PC-3 (cell line): ENCODE data around the gene LRRC40. TPM values are rescaled to one million over a fixed set of nuclear protein-coding genes. Genes with fewer than 3 reads are reported as not detected.

Source experiments
- ATAC-seq: fragments of 200-7000 bp; cut with Tn5 transposase; 2 replicates; pipeline ENCODE4 v1.9.1; 2020; ENCODE audit warnings: mild to moderate bottlenecking, moderate library complexity
- BruUV-seq: library from RNA; stranded (reverse); fragments of 400-500 nt; replicated peaks from 2 replicates; lab custom pipeline; 2021; lab: Mats Ljungman, UMichigan
- CTCF ChIA-PET: fragments of 300-600 bp; sonication (Branson Sonifier 250); formaldehyde crosslinking; loops from one replicate; lab custom pipeline; 2022; ENCODE audit warnings: antibody characterized with exemption; lab: Charles Lee
- POLR2A ChIA-PET: fragments of 300-600 bp; sonication (Branson Sonifier 250); formaldehyde crosslinking; loops from one replicate; lab custom pipeline; 2022; ENCODE audit warnings: antibody characterized with exemption; ENCODE audit not compliant: unreplicated experiment; lab: Charles Lee
- DNase-seq: peaks from one replicate; pipeline ENCODE4 v3.0.0-alpha.2; 2015
- H2AFZ ChIP-seq: fragments of 300-600 bp; sonication (generic); 2 replicates; pipeline ENCODE4 v1.6.0; 2016; ENCODE audit warnings: antibody characterized with exemption, low read length
- H3F3A ChIP-seq: fragments of 300-600 bp; sonication (generic); one replicate; pipeline ENCODE4 v1.6.0; 2017; ENCODE audit warnings: antibody characterized with exemption, low read length, control low read depth, mild to moderate bottlenecking; ENCODE audit not compliant: unreplicated experiment
- H3K27ac ChIP-seq: fragments of 300-600 bp; sonication (generic); 2 replicates; pipeline ENCODE4 v1.5.1; 2016; ENCODE audit warnings: mild to moderate bottlenecking, low read length
- H3K27me3 ChIP-seq: fragments of 300-600 bp; sonication (generic); 2 replicates; pipeline ENCODE4 v1.6.1; 2016; ENCODE audit warnings: low read length, mixed read lengths
- H3K36me3 ChIP-seq: fragments of 300-600 bp; sonication (generic); 2 replicates; pipeline ENCODE4 v1.6.1; 2016; ENCODE audit warnings: low read depth, mixed run types, low read length, mixed read lengths
- H3K4me1 ChIP-seq: fragments of 300-600 bp; sonication (generic); 2 replicates; pipeline ENCODE4 v1.5.1; 2016; ENCODE audit warnings: low read length; ENCODE audit not compliant: insufficient read depth
- H3K4me2 ChIP-seq: fragments of 300-600 bp; sonication (generic); 2 replicates; pipeline ENCODE4 v1.6.0; 2016; ENCODE audit warnings: low read length
- H3K4me3 ChIP-seq: fragments of 300-600 bp; sonication (generic); 2 replicates; pipeline ENCODE4 v1.5.1; 2016; ENCODE audit warnings: mild to moderate bottlenecking, low read length, mixed read lengths
- H3K79me2 ChIP-seq: fragments of 300-600 bp; sonication (generic); 2 replicates; pipeline ENCODE4 v1.6.1; 2017; ENCODE audit warnings: low read length, mixed read lengths
- H3K9ac ChIP-seq: fragments of 300-600 bp; sonication (generic); 2 replicates; pipeline ENCODE4 v1.6.0; 2016; ENCODE audit warnings: mild to moderate bottlenecking, low read length
- H3K9me2 ChIP-seq: fragments of 300-600 bp; sonication (generic); replicated peaks from 2 replicates; pipeline ENCODE4 v1.6.1; 2016; ENCODE audit warnings: mixed run types, low read length, mixed read lengths
- H3K9me3 ChIP-seq: fragments of 300-600 bp; sonication (generic); 2 replicates; pipeline ENCODE4 v1.6.1; 2016; ENCODE audit warnings: low read length, mixed read lengths
- H4K20me1 ChIP-seq: fragments of 300-600 bp; sonication (generic); 2 replicates; pipeline ENCODE4 v1.6.1; 2016; ENCODE audit warnings: low read length, mixed read lengths
- EZH2 ChIP-seq: fragments of 300-600 bp; sonication (generic); IDR thresholded peaks from one replicate; pipeline ENCODE4 v1.6.1; 2017; ENCODE audit warnings: antibody characterized with exemption, mild to moderate bottlenecking, low read length; ENCODE audit not compliant: unreplicated experiment
- EZH2phosphoT487 ChIP-seq: fragments of 300-600 bp; sonication (generic); IDR thresholded peaks from 2 replicates; pipeline ENCODE4 v1.6.1; 2018; ENCODE audit warnings: mild to moderate bottlenecking, antibody characterized with exemption, low read length, borderline replicate concordance
- intact Hi-C: fragments of 100-400 bp; cut with micrococcal nuclease; formaldehyde crosslinking; loops from 2 replicates; pipeline ENCODE4 v1.9.0; 2023
- total RNA-seq: library from RNA; depleted of rRNA; stranded (reverse); fragments of >200 nt; gene quantifications from 2 replicates; pipeline ENCODE4 v1.2.3, GENCODE V29; 2014
- TF ChIP-seq, protein P1 (sequence below): fragments of 300-600 bp; sonication (generic); conservative IDR thresholded peaks from 2 replicates; pipeline ENCODE4 v1.5.1; 2017; ENCODE audit warnings: antibody characterized with exemption, low read depth, mild to moderate bottlenecking, low read length

Gene LRRC40
- total RNA-seq, 1 experiment from 2014 or later: 18.4 TPM

DNA sequence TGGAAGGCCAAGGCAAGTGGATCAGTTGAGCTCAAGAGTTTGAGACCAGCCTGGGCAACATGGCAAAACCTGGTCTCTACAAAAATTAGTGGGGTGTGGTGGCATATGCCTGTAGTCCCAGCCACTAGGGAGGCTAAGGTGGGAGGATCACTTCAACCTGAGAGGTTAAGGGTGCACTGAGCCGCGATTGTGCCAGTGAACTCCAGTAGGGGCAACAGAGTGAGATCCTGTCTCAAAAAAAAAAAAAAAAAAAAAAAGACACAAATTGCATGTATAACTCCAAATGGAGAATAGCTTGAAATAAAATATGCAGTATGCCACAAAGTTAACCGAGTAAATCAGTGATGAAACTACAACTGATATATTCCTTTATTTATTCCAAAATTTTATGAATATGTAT is 51.6 kb downstream of the LRRC40 start:
- TF ChIP-seq, protein P1, sequence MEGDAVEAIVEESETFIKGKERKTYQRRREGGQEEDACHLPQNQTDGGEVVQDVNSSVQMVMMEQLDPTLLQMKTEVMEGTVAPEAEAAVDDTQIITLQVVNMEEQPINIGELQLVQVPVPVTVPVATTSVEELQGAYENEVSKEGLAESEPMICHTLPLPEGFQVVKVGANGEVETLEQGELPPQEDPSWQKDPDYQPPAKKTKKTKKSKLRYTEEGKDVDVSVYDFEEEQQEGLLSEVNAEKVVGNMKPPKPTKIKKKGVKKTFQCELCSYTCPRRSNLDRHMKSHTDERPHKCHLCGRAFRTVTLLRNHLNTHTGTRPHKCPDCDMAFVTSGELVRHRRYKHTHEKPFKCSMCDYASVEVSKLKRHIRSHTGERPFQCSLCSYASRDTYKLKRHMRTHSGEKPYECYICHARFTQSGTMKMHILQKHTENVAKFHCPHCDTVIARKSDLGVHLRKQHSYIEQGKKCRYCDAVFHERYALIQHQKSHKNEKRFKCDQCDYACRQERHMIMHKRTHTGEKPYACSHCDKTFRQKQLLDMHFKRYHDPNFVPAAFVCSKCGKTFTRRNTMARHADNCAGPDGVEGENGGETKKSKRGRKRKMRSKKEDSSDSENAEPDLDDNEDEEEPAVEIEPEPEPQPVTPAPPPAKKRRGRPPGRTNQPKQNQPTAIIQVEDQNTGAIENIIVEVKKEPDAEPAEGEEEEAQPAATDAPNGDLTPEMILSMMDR: no peak
- TF ChIP-seq EZH2phosphoT487: no peak
- no peak for TF ChIP-seq EZH2
- Histone ChIP-seq H3K4me2 (no peak overlapping the region), H3K9ac (no peak overlapping the region), H3K36me3 (no peaks in the 10 kb centered on the region), H3K27me3 (no peaks in the 10 kb centered on the region), H3K9me3 (no peaks in the 10 kb centered on the region), H3K27ac (no peak overlapping the region), H3K4me1 (peaks cover 4% of the 10 kb centered on the region; the same call in 1 of the 2 replicates), H3K79me2 (no peaks in the 10 kb centered on the region), H3F3A (no peaks in the 10 kb centered on the region), H4K20me1 (no peaks in the 10 kb centered on the region), H3K4me3 (no peak overlapping the region), H2AFZ (no peak overlapping the region), H3K9me2 (no peaks in the 10 kb centered on the region)
- POLR2A ChIA-PET: no interaction called here
- CTCF ChIA-PET: no interaction called here
- intact Hi-C loops: no loop called here
- DNase-seq: no peak
- BruUV-seq: no TSS peak
- no peak for ATAC-seq

DNA sequence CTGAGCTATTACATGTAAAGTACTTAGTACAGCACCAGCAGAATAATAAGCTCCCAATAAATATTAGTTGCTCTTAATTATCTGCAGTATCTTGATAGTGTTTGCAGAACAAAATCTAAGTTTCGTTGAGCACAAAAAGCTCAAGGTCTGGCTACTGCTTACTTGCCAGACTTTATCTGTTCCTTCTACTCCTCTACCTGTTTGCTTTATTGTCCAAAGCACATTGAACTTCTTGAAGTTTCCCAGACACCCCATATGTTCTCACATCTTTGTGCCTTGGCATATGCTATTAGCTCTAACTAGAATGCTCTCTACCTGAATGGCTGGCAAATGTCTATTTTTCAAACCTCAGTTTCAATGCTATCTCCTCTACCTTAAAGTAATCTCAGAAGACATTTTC is 54.9 kb downstream of the LRRC40 start:
- H3K27ac ChIP-seq: no peak overlapping the region
- ATAC-seq: no peak
- no peak overlapping the region for H2AFZ ChIP-seq
- no peaks in the 10 kb centered on the region for H3K36me3 ChIP-seq
- H3K4me3 ChIP-seq: no peak overlapping the region
- no peaks in the 10 kb centered on the region for H3F3A ChIP-seq
- TF ChIP-seq EZH2 (no peak), EZH2phosphoT487 (no peak)
- TF ChIP-seq, protein P1: no peak
- CTCF ChIA-PET: no interaction called here
- no peak overlapping the region for H3K9ac ChIP-seq
- H3K4me1 ChIP-seq: peaks cover 11% of the 10 kb centered on the region
- BruUV-seq: no TSS peak
- no peak overlapping the region for H3K4me2 ChIP-seq
- no peak for DNase-seq
- no peaks in the 10 kb centered on the region for H4K20me1 ChIP-seq
- no peaks in the 10 kb centered on the region for H3K9me3 ChIP-seq
- H3K27me3 ChIP-seq: no peaks in the 10 kb centered on the region
- POLR2A ChIA-PET: no interaction called here
- no peaks in the 10 kb centered on the region for H3K9me2 ChIP-seq
- intact Hi-C loops: no loop called here
- H3K79me2 ChIP-seq: no peaks in the 10 kb centered on the region

DNA sequence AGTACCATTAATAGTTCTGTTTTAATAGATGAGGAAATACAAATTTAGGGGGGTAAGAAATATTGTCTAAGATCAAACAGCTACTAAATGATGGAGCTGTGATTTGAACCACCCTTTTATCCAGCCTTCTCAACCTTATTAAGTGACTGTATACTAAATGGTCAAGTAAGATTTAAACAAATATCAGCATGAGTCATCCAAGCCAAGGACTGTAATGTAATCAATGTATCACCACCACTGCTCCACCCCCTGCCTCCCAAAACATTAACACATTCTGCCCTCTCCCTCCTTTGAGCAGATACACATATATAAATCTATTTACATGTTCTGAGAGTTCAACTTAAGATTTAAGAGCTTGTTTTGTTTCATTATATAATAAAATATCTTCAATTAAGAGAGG is 58.9 kb downstream of the LRRC40 start:
- ATAC-seq: peak; percentile 88
- Histone ChIP-seq H3K36me3 (no peaks in the 10 kb centered on the region), H3K27me3 (no peaks in the 10 kb centered on the region), H3K4me3 (no peak overlapping the region), H3K79me2 (no peaks in the 10 kb centered on the region), H3K4me1 (peaks cover 11% of the 10 kb centered on the region), H3K4me2 (no peak overlapping the region), H3K9me2 (no peaks in the 10 kb centered on the region), H3K27ac (no peak overlapping the region), H3F3A (no peaks in the 10 kb centered on the region), H3K9ac (no peak overlapping the region), H4K20me1 (no peaks in the 10 kb centered on the region), H2AFZ (no peak overlapping the region), H3K9me3 (no peaks in the 10 kb centered on the region)
- BruUV-seq: no TSS peak
- DNase-seq: peak; percentile 78
- TF ChIP-seq, protein P1: no peak
- TF ChIP-seq EZH2phosphoT487: no peak
- no peak for TF ChIP-seq EZH2
- CTCF ChIA-PET: no interaction called here
- intact Hi-C loops: no loop called here
- POLR2A ChIA-PET: interaction anchor here (0.6 kb wide), 1 partner anchor 113 kb away, joined by 3 read pairs; no protein-coding TSS in a partner anchor
